Lower leg skin (tissue), 4 donors: ENCODE data around the gene ASTN1. TPM values are rescaled to one million over a fixed set of nuclear protein-coding genes. Genes with fewer than 3 reads are reported as not detected.

Experiments used
- DNase-seq, 2 donors: peaks; one replicate each; pipeline ENCODE4 v3.0.0-alpha.2; 2019; ENCODE audit warnings: low spot score in 2 of 2
- H3K4me3 ChIP-seq: fragments of 200-600 bp; sonication (generic); 2 replicates; pipeline ENCODE4 v1.5.1; 2017; ENCODE audit warnings: mild to moderate bottlenecking, low read depth; ENCODE audit not compliant: poor library complexity, severe bottlenecking
- CTCF ChIP-seq, 3 donors: fragments of 450-650 bp; IDR thresholded peaks; one replicate each; pipeline ENCODE4 v1.5.1; 2016; ENCODE audit warnings: antibody characterized with exemption in 3 of 3, mild to moderate bottlenecking in 3 of 3, moderate library complexity in 2 of 3
- POLR2A ChIP-seq, 2 donors: fragments of 450-650 bp; IDR thresholded peaks; one replicate each; pipeline ENCODE4 v1.6.1; 2016 to 2017; ENCODE audit warnings: antibody characterized with exemption in 2 of 2, mild to moderate bottlenecking in 1 of 2, moderate library complexity in 1 of 2
- WGBS, 2 donors: methylation state at CpG; one replicate each; pipeline ENCODE4 v1.1.5; 2018; 5-methylcytosine and 5-hydroxymethylcytosine counted together
- intact Hi-C: fragments of 100-400 bp; cut with DNase I; formaldehyde crosslinking; loops from one replicate; pipeline ENCODE4 v1.15.0; 2023; ENCODE audit warnings: low total_unique reads
- total RNA-seq, 4 donors: library from RNA; depleted of rRNA; stranded (reverse); fragments of >200 nt; gene quantifications; one replicate each; pipeline ENCODE4 v1.1.0, GENCODE V29; 2016

ASTN1 gene
- total RNA-seq, 4 donors from 2014 or later: 0.10 to 0.26 TPM; not detected in 2

GRCh38 chr1:176926330-176927086 lies 238.0 kb downstream of the ASTN1 start:
- H3K4me3 ChIP-seq: no peak overlapping the region
- intact Hi-C loops: loop anchor here (5.0 kb wide), 1 partner anchor 1049 kb away; no protein-coding TSS in a partner anchor

DNA sequence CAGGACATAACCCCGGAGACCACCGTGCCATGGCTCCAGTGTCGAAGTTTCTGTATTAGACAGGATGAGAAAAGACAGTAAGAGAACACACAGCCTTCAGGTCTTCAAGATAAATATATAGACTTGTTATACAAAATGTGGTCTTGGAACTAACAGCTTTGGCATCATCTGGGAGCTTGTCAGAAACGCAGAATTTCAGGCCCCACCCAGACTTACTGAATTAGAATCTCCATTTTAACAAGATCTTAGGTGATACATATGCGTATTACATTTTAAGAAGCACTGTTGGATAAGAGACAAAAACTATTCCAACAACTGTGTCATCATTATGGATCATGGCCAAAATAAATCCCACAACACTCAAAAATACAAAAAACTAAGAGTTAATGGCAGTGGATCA lies 239.3 kb downstream of the ASTN1 start:
- WGBS, 2 donors: 62 to 68% methylated on average over 5 of the region's 5 CpGs
- no peak overlapping the region for H3K4me3 ChIP-seq
- intact Hi-C loops: loop anchor here (5.0 kb wide), 1 partner anchor 1048 kb away; no protein-coding TSS in a partner anchor
- no peak for DNase-seq
- no peak for TF ChIP-seq POLR2A (IDR thresholded peaks at IDR 0.05)
- no peak for TF ChIP-seq CTCF (IDR thresholded peaks at IDR 0.05)

More at GRCh38 chr1:176926330-176927086, 238.0 kb downstream of the ASTN1 start:
- DNase-seq: no peak
- WGBS, 2 donors: 71 to 76% methylated on average over 5 of the region's 5 CpGs
- no peak for TF ChIP-seq CTCF (IDR thresholded peaks at IDR 0.05)
- no peak for TF ChIP-seq POLR2A (IDR thresholded peaks at IDR 0.05)

DNA sequence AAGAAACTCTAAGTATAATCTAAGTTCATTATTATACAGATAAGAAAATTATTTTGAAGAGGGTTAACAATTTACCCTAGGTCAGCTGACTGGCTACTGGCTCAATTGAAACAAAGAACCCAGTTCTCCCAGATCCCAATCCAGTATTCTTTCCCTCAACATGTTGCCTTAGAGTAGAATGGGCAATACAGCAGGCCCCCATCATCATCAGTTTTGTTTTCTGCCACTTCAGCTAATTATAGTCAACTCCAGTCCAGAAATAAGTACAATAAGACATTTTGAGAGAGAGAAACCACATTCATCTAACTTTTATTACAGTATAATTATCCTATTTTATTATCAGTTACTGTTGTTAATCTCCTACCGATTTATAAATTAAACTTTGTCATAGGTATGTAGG lies 241.2 kb downstream of the ASTN1 start:
- no peak for TF ChIP-seq POLR2A (IDR thresholded peaks at IDR 0.05)
- TF ChIP-seq CTCF (IDR thresholded peaks at IDR 0.05): no peak
- DNase-seq: no peak
- H3K4me3 ChIP-seq: no peak overlapping the region
- intact Hi-C loops: no loop called here
- WGBS, 2 donors: 78 to 89% methylated on average over 1 of the region's 1 CpG

- TF ChIP-seq CTCF (IDR thresholded peaks at IDR 0.05) (no peak), POLR2A (IDR thresholded peaks at IDR 0.05) (no peak)
- intact Hi-C loops: no loop called here
- H3K4me3 ChIP-seq: no peak overlapping the region
- no peak for DNase-seq
- 73% methylated on average over 8 of the region's 8 CpGs for WGBS, 2 donors
These were observed 244.8 kb downstream of the ASTN1 start for GRCh38 chr1:176919386-176920378.

DNA sequence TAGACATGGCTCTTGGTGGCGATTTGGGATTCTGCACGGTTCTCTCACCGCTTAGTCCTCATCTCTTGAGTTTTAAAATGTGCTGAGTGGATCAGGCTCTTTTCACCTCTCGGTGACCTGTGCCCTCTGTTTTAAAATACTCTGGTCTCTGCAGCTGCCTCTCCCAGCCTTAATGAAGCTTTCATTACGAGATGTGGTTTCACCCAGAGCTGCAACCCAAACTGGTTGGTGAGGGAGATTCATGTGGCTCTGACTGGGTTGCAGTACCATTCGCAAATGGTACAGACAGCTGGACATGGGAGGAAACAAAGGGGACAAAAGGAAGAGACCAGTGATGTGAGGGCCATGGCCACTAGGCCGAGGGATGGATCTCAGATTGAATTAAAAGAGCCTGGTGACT lies 258.9 kb downstream of the ASTN1 start:
- no peak for TF ChIP-seq POLR2A (IDR thresholded peaks at IDR 0.05)
- no peak for TF ChIP-seq CTCF (IDR thresholded peaks at IDR 0.05)
- no peak for DNase-seq
- intact Hi-C loops: no loop called here
- WGBS, 2 donors: 88 to 91% methylated on average over 7 of the region's 7 CpGs
- H3K4me3 ChIP-seq: no peak overlapping the region
